HG03571 (cell line): ENCODE data around the gene PROM2.
"Not testable (repeated sequence)": the region's sequence is repeated elsewhere in the genome, so short reads cannot be mapped to it uniquely, and the experiment has no call there.

Experiments used
- ATAC-seq: cut with Tn5 transposase; IDR thresholded peaks from one replicate; pipeline ENCODE4 v1.9.1; 2021; ENCODE audit not compliant: unreplicated experiment

Gene PROM2

GRCh38 chr2:95268211-95269035, 5.8 kb upstream of the PROM2 start:
- ATAC-seq = no peak

DNA sequence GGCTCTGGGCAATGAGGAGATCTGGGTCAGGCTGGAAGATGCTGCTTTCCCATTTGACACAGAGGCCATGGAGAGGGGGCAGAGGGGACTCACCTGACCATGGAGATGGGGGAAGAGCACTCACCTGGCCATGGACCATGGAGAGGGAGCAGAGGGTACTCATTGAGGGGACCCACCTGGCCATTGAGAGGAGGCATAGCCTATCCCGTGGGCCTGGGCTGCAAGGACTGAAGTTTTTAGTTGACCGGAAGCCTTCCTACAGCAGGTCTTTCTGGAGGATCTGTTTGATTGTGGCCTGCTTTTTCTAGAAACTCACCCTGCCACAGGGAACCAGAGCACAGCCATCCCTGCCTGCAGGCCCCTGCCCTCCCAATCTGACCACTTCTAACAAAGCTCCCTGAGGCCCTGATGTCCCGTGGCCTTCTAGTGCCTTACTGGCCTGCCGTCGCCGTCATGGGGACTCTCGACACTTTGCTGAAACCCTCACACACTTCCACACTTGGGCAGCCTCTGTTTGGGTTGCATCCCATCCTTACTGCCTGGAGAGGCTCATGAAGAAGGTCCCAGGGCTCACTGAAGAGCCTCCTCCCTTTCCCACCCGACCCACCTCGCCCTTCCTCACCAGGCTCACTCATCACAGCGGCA, 5.1 kb upstream of the PROM2 start:
- no peak for ATAC-seq

- not testable (repeated sequence) for ATAC-seq
These were observed 4.5 kb upstream of the PROM2 start for GRCh38 chr2:95269745-95270144.

GRCh38 chr2:95270541-95271081, 3.6 kb upstream of the PROM2 start:
- no peak for ATAC-seq

DNA sequence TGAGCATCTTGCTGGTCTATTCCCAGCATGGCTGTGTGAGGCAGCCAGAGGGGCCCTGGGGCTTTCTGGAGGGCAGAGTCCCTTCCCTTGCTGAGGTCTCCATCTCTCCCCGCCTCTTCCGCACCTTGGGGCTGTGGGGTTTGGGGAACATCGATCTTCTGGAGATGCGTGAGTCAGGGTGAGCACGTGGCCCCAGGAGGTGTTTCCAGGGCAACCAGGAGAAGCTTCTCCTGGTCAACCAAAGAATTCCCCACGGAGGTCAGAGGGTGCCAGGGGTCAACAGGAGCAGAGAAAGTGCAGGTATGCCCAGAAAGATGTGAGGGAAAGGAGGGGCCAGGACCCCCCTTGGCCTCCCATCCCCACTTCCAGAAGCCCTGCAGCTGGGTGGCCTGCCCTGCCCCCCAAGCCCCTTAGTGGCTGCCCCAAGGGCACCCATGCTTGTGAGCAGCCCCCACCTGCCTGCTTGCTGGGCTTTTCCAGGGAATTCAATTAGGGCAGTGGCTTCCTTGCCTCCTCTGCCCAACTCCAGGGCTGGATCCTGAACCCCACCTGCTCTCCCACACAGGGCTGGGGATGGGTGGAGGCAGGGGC, 2.8 kb upstream of the PROM2 start:
- no peak for ATAC-seq

DNA sequence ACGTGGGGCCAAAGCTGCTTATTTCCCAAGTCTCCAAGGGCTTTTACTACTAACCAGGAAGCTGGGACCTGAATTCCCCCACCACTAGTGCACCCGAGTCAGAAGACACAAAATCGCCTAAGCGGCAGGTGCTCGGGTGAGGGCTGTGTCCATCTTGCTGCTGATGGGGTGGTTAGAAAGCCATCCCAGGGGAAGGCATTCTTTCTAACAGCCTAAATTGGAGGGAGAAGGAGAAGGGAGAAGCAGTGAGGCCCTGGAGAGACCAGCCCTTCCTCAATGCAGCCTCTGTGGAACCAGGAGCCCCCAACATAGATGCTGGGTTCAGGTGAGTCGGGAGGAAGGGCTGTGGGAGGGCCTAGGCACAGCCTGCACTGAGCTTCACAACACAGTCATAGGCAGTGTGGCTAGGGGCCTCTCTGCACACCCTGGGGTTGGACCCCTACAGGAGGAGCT, 1.9 kb upstream of the PROM2 start:
- no peak for ATAC-seq

- ATAC-seq = no peak
These were observed 1.5 kb upstream of the PROM2 start for GRCh38 chr2:95272781-95273180.

DNA sequence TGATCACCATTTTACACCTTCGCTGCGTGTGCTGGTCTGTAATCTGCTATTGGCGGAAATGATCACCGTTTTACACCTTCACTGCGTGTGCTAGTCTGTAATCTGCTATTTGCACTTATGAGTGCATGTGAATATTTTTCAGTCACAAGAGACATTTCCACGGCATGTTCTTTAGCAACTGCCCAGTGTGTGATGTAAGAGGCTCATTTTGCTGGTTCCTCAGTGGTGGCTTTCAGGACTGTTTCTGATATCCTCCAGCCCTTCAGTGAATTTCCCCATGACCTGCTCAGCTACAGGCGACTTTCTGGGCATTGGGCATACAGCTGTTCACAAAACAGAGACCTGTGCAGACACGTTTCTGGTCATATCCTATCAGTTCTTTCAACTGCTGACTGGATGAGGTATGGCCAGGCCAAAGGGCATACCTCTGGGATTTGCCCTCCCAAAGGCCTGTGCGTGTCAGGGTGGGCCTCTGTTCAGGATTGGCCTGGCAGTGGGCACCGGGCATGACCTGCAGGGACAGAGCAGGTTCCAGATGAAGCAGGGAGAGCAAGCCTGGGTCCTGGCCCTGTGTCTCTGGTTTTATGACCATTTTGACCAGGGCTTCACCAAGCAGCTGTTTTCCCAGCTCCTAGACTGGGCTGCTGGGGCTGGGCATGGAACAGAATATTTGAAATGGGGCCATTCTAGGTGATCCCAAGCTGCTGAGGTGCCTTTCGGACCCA, 521 bp upstream of the PROM2 start:
- no peak for ATAC-seq

GRCh38 chr2:95275151-95275515, 884 bp downstream of the PROM2 start:
- ATAC-seq = no peak

DNA sequence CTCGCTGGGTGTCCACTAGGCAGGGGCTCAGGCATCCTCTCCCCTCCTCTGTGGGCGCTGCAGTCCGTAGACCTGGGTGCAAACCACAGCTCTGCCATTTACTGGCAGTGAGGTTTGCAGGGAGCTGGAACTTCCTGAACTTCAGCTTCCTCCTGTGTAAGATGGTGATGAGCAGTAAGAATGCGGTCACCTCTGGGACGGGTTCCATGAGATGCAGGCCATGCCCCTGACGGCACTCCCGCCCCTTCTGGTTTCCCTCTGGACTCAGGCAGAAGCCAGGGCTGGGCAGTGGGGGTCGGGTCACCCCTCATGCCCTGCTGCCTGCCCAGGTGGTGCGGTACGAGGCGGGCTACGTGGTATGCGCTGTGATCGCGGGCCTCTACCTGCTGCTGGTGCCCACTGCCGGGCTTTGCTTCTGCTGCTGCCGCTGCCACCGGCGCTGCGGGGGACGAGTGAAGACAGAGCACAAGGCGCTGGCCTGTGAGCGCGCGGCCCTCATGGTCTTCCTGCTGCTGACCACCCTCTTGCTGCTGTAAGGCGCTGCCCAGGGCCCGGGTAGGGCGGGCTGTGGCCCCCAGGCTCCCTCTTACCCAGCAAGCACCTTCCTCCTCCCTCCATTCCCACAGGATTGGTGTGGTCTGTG, 1.5 kb downstream of the PROM2 start:
- ATAC-seq = no peak

GRCh38 chr2:95276244-95276887, 2.1 kb downstream of the PROM2 start:
- no peak for ATAC-seq

GRCh38 chr2:95276888-95277245, 2.6 kb downstream of the PROM2 start:
- ATAC-seq = no peak

DNA sequence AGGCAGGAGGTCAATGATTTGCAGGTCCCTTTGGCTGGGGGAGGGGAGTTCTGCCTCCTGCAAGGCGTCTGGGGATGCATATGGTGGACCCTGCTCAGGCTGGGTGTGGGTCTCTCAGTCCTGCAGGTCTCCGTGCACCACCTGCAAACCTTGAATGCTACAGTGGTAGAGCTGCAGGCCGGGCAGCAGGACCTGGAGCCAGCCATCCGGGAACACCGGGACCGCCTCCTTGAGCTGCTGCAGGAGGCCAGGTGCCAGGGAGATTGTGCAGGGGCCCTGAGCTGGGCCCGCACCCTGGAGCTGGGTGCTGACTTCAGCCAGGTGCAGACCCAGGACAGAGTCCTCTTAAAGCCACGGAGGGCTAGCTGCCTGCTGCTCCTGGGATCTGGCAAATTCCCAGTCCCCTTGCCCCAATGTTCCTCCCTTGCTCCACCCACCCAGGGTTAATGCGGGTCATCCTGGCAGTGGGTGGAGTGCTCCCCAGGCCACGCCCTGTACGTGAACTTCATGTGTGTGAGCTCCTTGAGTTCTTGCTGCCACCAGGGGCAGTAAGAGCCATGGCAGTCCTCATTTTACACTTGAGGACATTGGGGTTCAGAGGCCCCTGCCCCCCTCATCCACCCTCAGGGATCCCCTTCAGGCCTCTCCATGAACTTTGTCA, 3.1 kb downstream of the PROM2 start:
- ATAC-seq = no peak

DNA sequence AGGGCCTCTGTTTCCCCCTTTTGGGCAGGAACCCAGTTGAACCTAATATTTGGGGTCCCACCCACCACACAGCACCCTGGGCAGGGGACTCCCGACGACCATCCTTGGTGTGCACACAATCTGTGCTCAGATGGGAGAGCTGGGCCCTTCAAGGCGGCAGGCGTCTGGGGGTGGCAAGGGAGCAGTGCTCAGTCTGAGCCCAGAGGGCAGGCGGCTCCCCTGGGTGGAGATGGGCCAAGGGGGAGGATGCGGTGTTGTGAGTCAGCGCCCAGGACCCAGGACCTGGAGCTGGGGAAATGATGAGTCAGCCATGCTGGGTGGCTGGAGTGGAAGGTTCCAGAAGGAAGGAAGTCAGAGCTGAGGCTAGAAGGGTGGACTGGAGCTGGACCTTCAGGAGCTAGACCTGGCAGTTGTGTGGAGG, 3.8 kb downstream of the PROM2 start:
- ATAC-seq = no peak

- ATAC-seq = no peak
These were observed 4.5 kb downstream of the PROM2 start for GRCh38 chr2:95278637-95279225.

DNA sequence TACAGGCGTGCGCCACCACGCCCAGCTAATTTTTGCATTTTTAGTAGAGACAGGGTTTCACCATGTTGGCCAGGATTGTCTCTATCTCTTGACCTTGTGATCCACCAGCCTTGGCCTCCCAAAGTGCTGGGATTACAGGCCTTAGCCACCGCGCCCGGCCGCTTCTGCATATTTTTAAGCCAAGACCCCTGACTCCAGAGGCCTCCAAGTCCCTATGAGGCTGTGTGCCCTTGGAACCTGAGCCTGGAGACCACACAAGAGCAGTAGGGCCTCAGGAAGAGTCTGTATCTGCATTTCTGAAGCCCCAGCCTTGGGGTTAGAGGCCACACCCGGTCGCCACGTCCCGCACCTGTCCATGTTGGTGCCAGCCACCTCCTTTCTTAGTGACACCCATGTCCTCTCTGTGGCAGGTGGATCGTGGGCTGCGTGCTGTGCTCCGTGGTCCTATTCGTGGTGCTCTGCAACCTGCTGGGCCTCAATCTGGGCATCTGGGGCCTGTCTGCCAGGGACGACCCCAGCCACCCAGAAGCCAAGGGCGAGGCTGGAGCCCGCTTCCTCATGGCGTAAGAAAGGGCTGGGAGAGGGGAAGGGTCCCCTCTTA, 5.3 kb downstream of the PROM2 start:
- ATAC-seq = no peak

GRCh38 chr2:95281071-95281470, 6.8 kb downstream of the PROM2 start:
- ATAC-seq = no peak

GRCh38 chr2:95281786-95282185, 7.5 kb downstream of the PROM2 start:
- no peak for ATAC-seq

GRCh38 chr2:95282458-95282857, 8.2 kb downstream of the PROM2 start:
- ATAC-seq = no peak
